Lower lobe of right lung (tissue), 2 donors: ENCODE data around the gene LAD1. TPM values are rescaled to one million over a fixed set of nuclear protein-coding genes. Genes with fewer than 3 reads are reported as not detected.

Experiments used
- ATAC-seq, 2 donors: fragments of 200-7000 bp; cut with Tn5 transposase; one replicate each; pipeline ENCODE4 v1.9.1; 2020 to 2022; ENCODE audit warnings: mild to moderate bottlenecking in 2 of 2, moderate library complexity in 2 of 2
- DNase-seq: peaks from one replicate; pipeline ENCODE4 v3.0.0-alpha.2; 2020
- H3K27ac ChIP-seq: fragments of 200-600 bp; one replicate; pipeline ENCODE4 v1.8.0; 2022
- H3K27me3 ChIP-seq: fragments of 200-600 bp; one replicate; pipeline ENCODE4 v1.8.0; 2022; ENCODE audit warnings: low read depth
- H3K36me3 ChIP-seq: fragments of 200-600 bp; one replicate; pipeline ENCODE4 v1.8.0; 2022; ENCODE audit warnings: mild to moderate bottlenecking
- H3K4me1 ChIP-seq: fragments of 200-600 bp; one replicate; pipeline ENCODE4 v1.8.0; 2022
- H3K4me3 ChIP-seq: fragments of 200-600 bp; one replicate; pipeline ENCODE4 v1.8.0; 2022; ENCODE audit warnings: mild to moderate bottlenecking
- H3K9me3 ChIP-seq: fragments of 200-600 bp; one replicate; pipeline ENCODE4 v1.8.0; 2022
- CTCF ChIP-seq: fragments of 200-600 bp; IDR thresholded peaks from one replicate; pipeline ENCODE4 v1.8.0; 2022; ENCODE audit warnings: antibody characterized with exemption, mild to moderate bottlenecking
- intact Hi-C: fragments of 100-400 bp; cut with DNase I; formaldehyde crosslinking; loops from one replicate; pipeline ENCODE4 v1.11.0; 2022
- total RNA-seq: library from RNA; stranded (reverse); fragmentation: NEBNext Ultra II Directional; extraction: Animal tissue kit (Norgen Biotek cat#: 25700); gene quantifications from one replicate; pipeline ENCODE4 v1.2.1, GENCODE V29; 2021
- donor health status: DM: no; HTN: yes; CAD: no; lungs with severe emphysema.

Gene LAD1
- total RNA-seq, 1 donor from 2014 or later: 35.3 TPM

GRCh38 chr1:201331166-201331565, 68.0 kb downstream of the LAD1 start:
- intact Hi-C loops: no loop called here

More at GRCh38 chr1:201331166-201331565, 68.0 kb downstream of the LAD1 start:
- ATAC-seq: no peak
- H3K36me3 ChIP-seq: no peaks in the 10 kb centered on the region
- peak; percentile 28 for DNase-seq
- peaks cover 14% of the 10 kb centered on the region for H3K4me1 ChIP-seq
- no peak for TF ChIP-seq CTCF
- no peaks in the 10 kb centered on the region for H3K9me3 ChIP-seq
- H3K27ac ChIP-seq: no peak overlapping the region
- H3K4me3 ChIP-seq: no peak overlapping the region
- H3K27me3 ChIP-seq: no peaks in the 10 kb centered on the region

Other genes with a start within 250 kb of the LAD1 start
- gene TMEM9, start 244.8 kb downstream of the LAD1 start, total RNA-seq: 47.9 TPM
- gene IGFN1, start 208.5 kb downstream of the LAD1 start, total RNA-seq: 0.18 TPM
- 2.2 TPM for gene PKP1, start 115.8 kb downstream of the LAD1 start, total RNA-seq
- gene TNNT2, start 21.6 kb downstream of the LAD1 start, total RNA-seq: 6.4 TPM
- 0.21 TPM for gene TNNI1, start 22.4 kb upstream of the LAD1 start, total RNA-seq
- 97.1 TPM for gene PHLDA3, start 69.9 kb upstream of the LAD1 start, total RNA-seq
- gene CSRP1, start 107.8 kb upstream of the LAD1 start, total RNA-seq: 185 TPM
- 24.5 TPM for gene NAV1, start 139.8 kb upstream of the LAD1 start, total RNA-seq